Stimulated activated CD4-positive, alpha-beta T cell treated with anti-CD3 and anti-CD28 coated beads, Interleukin-15, amount 100 ng/mL, for 48 hours (primary cell): Measurements from ENCODE around the gene TBC1D8.

Source experiments
- DNase-seq, 2 donors: peaks; one replicate each; pipeline ENCODE4 v3.0.0-alpha.2; 2020; ENCODE audit warnings: low read depth in 2 of 2

Gene TBC1D8

DNA sequence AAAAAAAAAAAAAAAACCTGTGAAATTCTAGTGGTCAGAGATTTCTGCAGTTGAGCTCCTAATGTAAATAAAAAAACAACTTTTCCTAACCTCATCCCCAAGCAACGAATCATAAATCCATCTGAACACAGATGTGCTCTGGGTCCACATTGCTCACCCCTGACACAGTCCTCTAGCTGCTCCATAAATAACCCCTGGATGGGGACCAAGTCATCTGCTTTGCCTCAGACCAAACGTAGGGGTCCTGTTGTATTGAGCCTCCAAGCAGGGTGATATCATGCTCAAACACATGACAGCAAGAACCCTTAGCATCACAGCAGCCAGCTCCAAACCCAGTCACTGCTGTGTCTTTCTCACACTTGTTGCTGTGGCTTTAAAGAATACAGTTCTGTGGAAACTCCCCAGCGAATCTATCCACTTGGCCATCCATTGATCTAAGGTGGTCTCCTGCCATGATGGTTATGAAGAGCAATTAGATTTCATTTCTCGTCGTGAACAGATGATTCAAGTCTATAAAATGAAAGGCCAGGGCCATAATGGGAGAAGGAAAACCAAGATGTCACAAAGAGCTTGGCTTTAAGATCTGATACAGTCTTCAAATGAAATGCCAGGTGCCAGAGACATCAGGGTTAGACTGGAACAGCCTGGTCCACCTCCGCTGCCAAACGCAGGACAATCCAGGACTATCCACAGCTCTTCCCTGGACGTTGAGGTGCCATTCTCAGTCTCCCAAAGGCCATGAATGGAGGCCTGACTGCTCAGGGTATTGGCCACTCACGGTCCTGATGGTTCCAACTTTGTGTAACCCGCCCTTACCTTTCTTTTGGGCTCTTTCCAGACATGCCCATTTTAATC is 39.0 kb downstream of the TBC1D8 start:
- no peak for DNase-seq

DNA sequence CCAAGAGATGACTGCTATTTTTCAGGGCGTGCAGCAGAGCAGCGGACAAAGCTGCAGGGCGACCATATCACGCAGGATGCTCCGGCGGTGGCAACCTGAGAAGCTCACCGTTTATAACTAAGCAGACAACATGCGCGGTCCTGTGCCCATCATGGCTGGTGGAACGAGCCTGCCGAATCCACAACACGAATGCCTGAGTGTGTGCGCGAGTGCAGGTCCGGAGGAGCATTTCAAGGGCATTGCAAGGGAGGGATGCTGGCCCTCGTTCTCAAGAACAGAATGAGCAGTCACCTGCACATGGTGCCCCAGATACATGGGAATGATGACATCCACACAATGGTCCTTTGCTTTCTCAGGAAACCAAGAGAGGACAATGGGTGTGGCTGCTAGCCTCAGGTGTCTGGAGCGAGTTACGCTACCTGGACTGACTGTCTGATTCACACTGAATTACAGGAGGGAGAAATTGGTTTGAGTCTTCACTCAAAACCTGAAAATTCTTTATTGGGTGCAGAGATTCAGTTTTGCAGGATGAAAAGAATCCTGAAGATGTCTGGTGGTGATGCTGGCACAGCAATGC is 39.8 kb downstream of the TBC1D8 start:
- DNase-seq: no peak

DNA sequence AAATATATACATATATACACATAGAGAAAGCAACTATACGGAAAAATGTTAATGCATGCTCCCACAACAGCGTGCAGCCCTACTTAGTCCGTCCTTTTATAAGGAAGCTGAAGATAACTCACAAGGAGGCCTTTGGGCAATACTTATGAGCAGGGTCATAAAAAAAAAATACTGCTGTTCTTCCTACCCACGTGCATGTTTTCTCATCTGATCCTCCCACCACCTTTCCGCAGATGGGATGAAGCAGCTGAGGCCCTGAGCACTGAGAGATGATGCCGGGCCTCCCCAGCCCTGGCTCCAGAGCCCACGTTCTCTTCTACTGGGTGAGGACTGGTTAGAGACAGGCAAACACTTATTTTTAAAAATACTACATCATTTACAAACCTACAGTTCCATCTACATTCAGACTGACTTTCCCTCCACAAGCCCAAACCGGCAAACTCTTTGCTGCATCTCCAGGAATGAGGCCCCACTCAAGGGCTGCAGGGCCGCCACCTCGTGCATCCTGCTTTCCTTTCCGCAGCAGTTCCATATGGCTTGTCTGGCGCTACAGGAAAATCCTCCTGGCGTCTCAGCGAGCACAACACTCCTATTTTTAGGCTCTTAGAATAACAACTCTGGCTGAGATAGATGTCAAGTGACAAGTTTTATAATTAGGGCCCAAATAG is 41.6 kb downstream of the TBC1D8 start:
- no peak for DNase-seq

DNA sequence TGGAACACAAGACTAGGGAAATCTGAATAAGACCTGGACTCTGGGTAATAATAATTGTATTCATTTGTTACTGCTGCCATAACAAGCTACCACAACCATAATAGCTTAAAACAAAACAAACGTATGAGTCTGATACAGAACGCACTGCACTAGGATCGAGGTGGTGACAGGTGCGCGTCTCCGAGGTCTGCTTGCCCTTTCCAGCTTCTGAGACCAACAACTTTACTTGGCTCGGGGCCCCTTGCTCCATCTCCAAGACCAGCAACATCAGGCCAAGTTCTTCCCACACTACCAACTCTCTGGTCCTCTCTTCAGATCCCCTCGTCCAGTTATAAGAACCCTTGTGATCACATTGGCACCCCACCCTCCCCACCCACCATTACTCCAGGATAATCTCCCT is 42.8 kb downstream of the TBC1D8 start:
- no peak for DNase-seq

DNA sequence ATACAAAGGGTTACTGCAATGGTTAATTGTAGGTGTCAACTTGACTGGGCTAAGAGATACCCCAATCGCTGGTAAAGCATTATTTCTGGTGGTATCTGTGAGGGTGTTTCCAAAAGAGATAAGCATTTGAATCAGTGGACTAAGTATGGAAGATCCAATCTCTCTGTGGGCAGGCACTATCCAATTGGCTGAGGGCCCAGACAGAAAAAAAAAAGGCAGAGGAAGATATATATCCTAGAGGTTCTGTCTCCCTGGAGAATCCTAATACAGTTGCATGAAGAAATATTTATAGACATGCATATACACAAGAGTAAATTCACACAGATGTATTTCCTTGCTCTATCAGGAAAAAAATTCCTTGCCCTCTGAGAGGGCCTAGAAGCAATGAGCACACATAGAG is 43.9 kb downstream of the TBC1D8 start:
- no peak for DNase-seq

DNA sequence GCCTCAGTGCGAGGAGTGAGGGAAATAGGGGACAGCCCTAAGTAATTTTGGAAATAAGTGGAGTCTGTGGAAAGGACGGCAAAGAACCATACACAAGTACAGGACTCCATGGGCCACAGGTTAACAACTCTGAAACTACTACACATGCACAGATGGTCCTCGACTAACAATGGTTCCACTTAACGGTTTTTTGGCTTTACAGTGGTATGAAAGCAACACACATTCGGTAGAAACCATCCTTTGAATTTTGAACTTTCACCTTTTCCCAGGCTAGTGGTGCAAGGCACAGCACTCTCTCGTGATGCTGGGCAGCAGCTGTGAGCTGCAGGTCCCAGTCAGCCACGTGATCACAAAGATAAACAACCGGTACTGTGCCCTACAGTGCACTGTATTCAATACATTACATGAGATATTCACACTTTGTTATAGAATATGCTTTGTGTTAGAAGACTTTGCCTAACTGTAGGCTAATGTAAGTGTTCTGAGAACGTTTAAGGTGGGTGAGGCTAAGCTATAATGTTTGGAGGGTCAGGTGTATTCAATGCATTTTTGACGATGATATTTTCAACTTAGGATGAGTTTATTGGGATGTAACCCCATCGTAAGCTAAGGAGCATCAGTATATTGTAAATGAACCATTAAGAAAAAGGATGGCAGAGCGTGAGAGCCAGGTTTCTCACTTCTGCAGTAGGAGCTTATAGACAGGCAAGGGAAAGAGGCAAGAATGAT is 44.6 kb downstream of the TBC1D8 start:
- DNase-seq: no peak

DNA sequence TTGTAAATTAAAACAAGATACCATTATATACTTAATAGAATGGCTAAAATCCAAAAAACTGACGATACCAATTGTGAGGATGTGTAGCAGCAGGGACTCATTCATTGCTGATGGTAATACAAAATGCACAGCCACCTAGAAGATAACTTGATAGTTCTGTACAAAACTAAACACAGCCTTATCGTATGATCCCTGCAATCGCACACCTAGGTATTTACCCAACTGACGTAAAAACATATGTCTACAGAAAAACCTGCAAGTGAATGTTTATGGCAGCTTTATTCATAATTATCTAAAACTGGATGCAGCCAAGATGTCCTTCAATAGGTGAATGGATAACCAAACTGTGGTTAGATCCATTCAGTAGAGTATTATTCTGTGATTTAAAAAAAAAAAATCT is 45.5 kb downstream of the TBC1D8 start:
- DNase-seq: no peak

DNA sequence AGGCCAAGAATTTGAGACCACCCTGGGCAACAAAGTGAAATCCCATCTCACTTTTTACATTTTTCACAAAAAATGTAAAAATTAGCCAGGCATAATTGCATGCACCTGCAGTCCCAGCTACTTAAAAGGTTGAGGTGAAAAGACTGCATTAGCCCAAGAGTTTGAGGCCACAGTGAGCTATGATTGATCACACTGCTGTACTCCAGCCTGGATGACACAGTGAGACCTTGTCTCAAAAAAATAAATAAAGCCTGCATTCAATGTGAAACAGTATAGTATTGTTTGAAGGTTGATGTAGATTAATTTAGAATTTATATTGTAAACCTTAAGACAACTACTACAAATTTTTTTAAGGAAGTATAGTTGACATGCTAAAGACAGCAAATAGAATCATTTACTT is 53.5 kb downstream of the TBC1D8 start:
- no peak for DNase-seq

DNA sequence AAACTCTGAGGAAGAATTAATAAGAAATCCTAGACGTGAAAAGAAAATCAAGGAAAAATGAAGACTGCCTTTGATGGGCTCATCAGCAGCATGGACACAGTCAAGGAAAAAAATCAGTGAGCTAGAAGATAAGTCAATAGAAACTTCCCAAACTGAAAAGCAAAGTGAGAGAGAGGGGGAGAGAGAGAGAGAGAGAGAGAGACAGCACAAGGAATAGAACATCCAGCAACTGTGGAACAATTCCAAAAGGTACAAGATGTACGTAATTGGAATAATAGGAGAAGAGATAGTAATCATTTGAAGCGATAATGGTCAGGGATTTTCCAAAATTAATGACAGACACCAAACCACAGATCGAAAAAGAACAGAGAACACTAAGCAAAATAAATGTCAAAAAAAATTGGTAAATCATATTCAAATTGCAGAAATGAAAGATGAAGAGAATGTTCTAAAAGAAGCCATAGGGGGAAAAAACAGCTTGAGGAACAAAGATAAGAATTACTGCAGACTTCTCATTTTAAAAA is 54.5 kb downstream of the TBC1D8 start:
- DNase-seq: no peak

DNA sequence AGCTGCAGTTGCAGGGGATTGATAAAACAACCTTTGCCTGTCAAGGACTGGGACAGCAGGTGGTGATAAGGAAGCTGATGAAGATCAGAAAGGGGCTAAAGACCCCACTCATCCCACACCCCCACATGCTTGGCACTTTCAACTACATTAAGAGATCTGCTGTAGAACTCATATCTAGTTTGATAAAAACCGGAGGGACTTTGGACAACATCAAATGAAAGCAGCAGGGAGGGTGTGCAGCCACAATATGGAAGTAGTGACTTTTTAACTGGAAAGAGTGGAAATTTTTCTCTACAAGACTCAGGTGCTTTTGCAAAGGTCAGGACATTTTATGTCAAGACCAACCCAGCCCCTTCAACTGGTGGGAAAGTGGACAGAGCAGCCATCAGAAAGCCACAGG is 56.8 kb downstream of the TBC1D8 start:
- no peak for DNase-seq

DNA sequence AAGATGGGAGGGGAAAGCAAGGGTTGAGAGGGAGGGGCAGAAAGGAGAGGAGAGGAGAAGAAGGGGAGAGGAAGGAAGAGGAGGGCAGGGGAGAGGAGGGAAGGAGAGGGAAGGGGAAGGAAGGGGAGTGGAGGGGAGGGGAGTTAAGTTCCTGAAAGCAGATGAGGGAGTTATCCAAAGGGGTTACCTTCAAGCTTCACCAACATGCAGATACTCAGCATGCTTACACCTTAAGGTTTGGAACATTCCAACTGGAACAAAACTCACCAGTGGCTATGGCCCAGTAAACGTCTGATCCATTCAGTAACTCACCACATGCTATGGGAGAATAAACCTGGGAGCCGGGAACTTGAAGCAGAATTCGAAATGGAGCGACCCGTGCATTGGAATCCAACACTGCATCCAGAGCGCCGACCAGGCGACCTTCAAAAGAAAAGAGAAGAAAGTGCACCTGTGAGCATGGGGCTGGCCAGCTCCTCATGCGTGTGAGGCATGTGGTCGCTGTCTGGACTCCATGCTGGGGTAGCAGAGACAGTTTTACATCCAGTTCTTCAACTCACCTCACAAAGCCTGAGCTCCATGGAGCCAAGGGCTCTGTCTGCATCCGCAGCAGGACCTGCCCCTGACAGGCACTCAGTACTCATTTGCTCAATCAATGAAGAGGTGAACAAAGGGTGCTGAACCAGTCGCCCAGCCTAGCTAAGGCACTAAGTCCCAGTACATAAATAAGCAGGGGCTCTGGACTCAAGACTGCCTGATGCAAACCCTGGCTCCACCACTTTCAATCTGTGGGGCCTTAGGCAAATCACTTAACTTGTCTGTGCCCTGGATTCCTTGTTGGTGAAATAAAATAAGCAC is 61.0 kb downstream of the TBC1D8 start:
- DNase-seq: no peak

DNA sequence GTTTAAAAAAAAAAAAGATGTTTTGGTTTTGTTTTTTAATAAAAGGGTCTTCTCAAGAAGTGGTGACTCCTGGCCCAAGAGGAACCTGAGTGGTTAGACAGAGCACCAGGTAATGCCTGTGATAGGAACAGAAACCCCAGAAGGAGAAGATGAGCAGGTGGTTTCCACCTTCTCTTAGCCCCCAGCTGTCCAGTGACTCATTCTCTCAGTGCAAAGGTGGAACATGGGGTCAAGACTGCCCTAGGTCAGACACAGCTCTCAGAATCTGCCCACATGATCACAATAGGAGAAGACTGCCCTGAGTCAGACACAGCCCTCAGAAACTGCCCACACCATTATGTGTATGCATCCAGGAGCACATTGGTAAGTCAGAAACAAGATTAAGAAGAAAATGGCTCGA is 61.8 kb downstream of the TBC1D8 start:
- no peak for DNase-seq

DNA sequence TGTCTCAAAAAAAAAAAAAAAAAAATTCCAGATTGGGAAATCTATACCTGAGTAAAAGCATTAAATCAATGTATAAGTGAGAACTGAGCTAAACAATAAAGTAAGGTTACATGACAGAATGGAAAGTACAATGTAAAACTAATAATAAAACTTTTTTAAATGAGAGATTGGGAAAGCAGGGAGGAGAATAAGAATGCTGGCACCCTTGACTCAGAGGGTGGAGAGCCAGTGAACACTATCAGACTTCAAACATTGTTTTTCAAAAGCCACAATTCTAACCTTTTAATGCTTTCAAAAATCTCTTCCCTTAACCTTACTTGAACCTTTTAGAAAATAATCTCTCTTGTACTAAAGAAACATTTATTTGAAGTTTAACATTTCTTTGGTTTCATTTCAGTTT is 63.5 kb downstream of the TBC1D8 start:
- no peak for DNase-seq

DNA sequence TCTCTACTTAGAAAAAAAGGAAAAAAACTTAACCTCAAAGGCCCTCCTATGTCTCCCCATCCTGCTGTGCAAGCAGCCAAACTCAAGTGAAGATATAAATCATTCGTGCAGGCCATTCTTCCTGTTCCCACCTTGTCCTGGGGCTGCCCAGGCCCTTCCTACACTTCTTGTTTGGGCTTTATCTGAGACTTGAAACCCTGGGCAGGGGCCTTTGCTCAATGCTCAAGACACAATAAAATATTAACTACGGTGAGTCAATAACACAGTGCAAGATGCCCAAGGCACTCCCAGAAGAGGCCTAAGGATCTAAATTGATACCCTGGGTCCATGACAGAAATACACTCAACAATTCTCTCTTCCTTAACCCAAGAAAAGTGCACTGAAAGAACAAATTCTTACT is 67.6 kb downstream of the TBC1D8 start:
- DNase-seq: no peak

DNA sequence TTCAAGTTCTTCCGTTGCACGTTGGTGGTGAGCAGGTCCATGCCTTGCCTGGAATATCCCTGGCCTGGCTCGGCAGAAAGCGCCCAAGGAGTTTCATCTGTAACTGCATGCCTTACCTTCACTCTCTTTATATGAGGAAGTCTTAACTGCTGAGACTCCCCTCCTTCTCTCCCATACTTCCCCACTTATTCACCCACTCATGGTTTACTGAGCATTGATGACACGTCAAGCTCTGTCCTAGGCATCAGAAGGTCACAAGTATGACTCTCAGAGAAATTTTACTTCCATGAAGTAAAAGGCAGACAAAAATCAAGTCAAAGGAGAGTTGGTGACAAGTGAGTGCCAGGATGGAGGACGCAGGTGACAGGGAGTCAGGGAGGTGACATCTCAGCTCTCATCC is 68.2 kb downstream of the TBC1D8 start:
- DNase-seq: no peak

DNA sequence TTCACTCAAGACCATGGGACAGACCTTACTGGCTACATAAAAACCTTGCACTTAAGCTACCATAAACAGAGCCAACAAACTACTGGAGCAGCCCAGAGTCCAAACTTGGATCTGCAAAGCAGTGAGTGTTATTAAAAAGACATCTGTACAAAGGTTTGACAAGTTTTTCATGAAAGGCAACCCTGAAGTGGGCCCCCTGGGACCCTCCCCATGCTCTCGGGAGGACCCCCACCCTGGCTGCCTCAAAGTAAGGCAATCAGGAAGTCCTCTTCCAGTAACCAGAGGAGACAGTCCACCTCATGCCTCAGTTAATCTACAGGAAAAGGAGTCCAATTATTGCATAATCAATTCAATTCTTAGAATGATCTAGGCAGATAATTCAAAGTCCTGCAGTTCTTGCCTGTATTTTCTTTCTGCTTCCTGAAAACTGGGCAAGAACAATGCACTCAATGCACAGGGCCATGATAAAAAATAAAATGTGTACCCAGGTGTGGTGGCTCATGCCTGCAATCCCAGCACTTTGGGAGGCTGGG is 69.7 kb downstream of the TBC1D8 start:
- DNase-seq: no peak

DNA sequence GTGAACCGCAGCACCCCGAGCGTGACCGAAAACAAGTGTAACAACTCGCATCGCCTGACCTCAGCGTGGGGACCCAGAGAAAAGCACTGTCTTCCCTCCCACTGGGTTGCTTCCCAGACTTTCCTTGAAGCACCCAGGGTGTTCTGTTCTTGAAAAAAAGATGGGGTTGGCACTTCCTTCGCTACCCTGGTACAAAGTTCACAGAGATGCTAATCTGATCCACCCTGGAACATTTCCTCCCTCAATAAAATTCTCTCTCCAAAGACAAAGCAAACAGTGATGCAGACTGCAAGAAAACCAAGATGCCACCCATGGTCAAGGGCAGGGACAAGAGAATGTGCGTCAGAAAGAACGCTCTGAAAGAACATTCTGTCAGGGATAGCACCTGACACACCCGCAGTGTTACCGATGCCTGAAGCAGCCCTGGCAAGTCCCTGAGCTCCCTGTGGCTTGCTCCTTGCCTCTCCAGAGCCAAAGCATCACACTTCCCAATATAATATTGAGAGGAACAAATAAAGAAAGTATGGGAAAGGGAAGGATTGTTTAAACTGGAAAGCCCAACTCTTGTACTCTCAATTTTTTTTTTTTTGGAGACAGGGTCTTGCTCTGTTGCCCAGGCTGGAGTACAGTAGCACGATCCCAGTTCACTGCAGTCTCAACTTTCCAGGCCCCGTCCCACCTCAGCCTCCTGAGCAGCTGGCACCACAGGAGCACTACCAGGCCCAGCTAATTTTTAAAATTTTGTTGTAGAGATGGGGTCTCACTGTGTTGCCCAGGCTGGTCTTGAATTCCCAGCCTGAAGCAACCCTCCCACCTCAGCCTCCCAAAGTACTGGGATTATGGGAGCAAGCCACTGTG is 70.7 kb downstream of the TBC1D8 start:
- no peak for DNase-seq

DNA sequence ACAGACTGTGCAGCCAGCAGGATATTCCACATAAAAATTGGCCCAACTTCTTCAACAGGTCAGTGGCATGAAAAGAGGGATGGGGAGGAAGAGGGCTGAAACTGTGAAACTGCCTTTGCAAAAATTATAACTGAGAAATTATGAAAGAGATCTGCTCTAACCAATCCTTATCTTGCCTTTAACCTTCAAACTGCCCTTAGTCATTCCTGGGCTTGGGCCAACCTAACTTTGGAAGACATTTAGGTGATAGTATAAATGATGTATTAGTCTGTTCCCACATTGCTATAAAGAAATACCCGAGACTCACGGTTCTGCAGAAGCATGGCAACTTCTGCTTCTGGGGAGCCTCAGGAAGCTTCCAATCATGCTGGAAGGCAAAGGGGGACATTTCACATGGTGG is 74.6 kb downstream of the TBC1D8 start:
- no peak for DNase-seq

DNA sequence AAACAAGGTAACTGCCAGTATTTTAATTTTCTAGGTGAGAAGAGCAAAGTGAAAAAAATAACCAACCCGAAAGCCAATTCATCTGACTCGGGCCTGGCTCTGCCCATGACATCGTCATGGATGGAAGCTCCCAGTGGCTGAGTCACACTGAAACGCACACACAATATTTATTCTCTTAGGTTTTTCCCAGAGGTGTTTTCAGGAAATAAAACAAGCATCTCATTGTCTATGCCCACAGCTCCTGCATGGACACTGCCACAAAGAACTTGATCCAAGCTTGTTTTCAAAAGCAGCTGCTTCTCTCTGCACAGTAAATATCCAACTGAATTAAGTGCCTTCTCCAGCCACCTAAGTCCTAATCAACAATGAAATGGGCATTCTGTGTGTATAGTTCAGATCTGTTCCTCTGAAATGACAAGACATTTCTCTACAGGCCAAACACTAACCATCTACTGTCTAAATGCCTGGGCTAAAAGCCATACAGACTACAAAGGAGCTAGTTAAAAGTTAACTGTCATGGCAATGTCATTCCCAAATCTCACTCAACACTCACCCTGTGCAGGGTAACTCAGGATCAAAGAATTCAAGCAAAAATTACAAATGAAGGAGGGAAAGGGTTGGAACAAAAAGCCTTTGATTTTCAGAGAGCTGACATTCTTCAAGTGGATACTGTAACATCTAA is 86.2 kb downstream of the TBC1D8 start:
- no peak for DNase-seq

DNA sequence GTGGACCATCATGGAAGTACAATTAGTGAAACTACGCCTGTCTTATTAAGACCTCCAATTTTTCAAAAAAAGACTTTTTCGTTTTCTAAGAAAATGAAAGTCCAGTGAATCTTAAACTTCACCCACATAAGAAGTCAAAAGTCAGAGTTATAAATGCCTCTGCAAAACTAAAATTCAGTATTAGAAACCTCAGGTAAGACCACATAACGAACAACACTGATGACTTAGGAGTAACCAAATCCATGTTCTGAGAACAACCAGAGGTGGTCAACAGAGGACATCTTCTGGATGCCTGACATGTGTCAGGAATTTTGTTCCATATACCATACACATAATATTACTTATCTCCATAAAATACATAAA is 86.7 kb downstream of the TBC1D8 start:
- no peak for DNase-seq
